ENCODE data around the gene MATN4.

Gene MATN4

GRCh38 chr20:45293041-45294002 lies 14.8 kb downstream of the MATN4 start:
- peak overlapping the region; percentile 39 for H3K9ac ChIP-seq
- H3K4me2 ChIP-seq = peak overlapping the region; percentile 81
- peak overlapping the region; percentile 68 for H3K4me3 ChIP-seq
- H4K20me1 ChIP-seq = no peaks in the 10 kb centered on the region
- peaks cover 24% of the 10 kb centered on the region for H3K27me3 ChIP-seq
- H3K9me3 ChIP-seq = peaks cover 8% of the 10 kb centered on the region
- no peaks in the 10 kb centered on the region for H3K36me3 ChIP-seq
- H3K27ac ChIP-seq = peak overlapping the region; percentile 64
- no peak for TF ChIP-seq Cebpa-rat (IDR thresholded peaks at IDR 0.05)
- peaks cover 12% of the 10 kb centered on the region for H3K4me1 ChIP-seq

- Histone ChIP-seq H3K9ac (no peak overlapping the region), H3K27me3 (peaks cover 24% of the 10 kb centered on the region), H3K27ac (no peak overlapping the region), H3K4me3 (no peak overlapping the region), H3K4me2 (no peak overlapping the region), H3K4me1 (peaks cover 12% of the 10 kb centered on the region), H3K36me3 (no peaks in the 10 kb centered on the region), H4K20me1 (no peaks in the 10 kb centered on the region), H3K9me3 (peaks cover 8% of the 10 kb centered on the region)
- TF ChIP-seq Cebpa-rat (IDR thresholded peaks at IDR 0.05) = no peak
These were observed 15.8 kb downstream of the MATN4 start for GRCh38 chr20:45292343-45292742.

GRCh38 chr20:45291526-45291925 lies 16.6 kb downstream of the MATN4 start:
- Histone ChIP-seq H3K36me3 (no peaks in the 10 kb centered on the region), H3K4me1 (peaks cover 12% of the 10 kb centered on the region), H3K9ac (no peak overlapping the region), H3K9me3 (peaks cover 8% of the 10 kb centered on the region), H3K27ac (no peak overlapping the region), H4K20me1 (no peaks in the 10 kb centered on the region), H3K4me3 (no peak overlapping the region), H3K4me2 (no peak overlapping the region), H3K27me3 (peaks cover 24% of the 10 kb centered on the region)
- no peak for TF ChIP-seq Cebpa-rat (IDR thresholded peaks at IDR 0.05)

- peaks cover 8% of the 10 kb centered on the region for H3K9me3 ChIP-seq
- no peak for TF ChIP-seq Cebpa-rat (IDR thresholded peaks at IDR 0.05)
- H3K4me3 ChIP-seq = no peak overlapping the region
- peaks cover 12% of the 10 kb centered on the region for H3K4me1 ChIP-seq
- H3K27me3 ChIP-seq = peaks cover 24% of the 10 kb centered on the region
- H3K27ac ChIP-seq = no peak overlapping the region
- H3K9ac ChIP-seq = no peak overlapping the region
- H3K36me3 ChIP-seq = no peaks in the 10 kb centered on the region
- H3K4me2 ChIP-seq = no peak overlapping the region
- no peaks in the 10 kb centered on the region for H4K20me1 ChIP-seq
These were observed 17.3 kb downstream of the MATN4 start for GRCh38 chr20:45290677-45291355.

GRCh38 chr20:45289942-45290676 lies 18.0 kb downstream of the MATN4 start:
- H3K4me3 ChIP-seq = no peak overlapping the region
- no peak overlapping the region for H3K27ac ChIP-seq
- peaks cover 12% of the 10 kb centered on the region for H3K4me1 ChIP-seq
- H3K9me3 ChIP-seq = peaks cover 7% of the 10 kb centered on the region
- peaks cover 24% of the 10 kb centered on the region for H3K27me3 ChIP-seq
- peak overlapping the region; percentile 30 for H3K4me2 ChIP-seq
- H3K36me3 ChIP-seq = no peaks in the 10 kb centered on the region
- TF ChIP-seq Cebpa-rat (IDR thresholded peaks at IDR 0.05) = no peak
- H3K9ac ChIP-seq = 0 out of 2 replicates have a peak overlapping the region, but pooled peaks have one; percentile 1
- no peaks in the 10 kb centered on the region for H4K20me1 ChIP-seq

- no peaks in the 10 kb centered on the region for H3K9me3 ChIP-seq
- H3K27ac ChIP-seq = no peak overlapping the region
- no peak for TF ChIP-seq Cebpa-rat (IDR thresholded peaks at IDR 0.05)
- no peak overlapping the region for H3K4me2 ChIP-seq
- no peaks in the 10 kb centered on the region for H3K36me3 ChIP-seq
- no peak overlapping the region for H3K4me3 ChIP-seq
- peaks cover 12% of the 10 kb centered on the region for H3K4me1 ChIP-seq
- no peak overlapping the region for H3K9ac ChIP-seq
- peaks cover 19% of the 10 kb centered on the region for H3K27me3 ChIP-seq
- no peaks in the 10 kb centered on the region for H4K20me1 ChIP-seq
These were observed 19.2 kb downstream of the MATN4 start for GRCh38 chr20:45288860-45289259.

GRCh38 chr20:45288376-45288775 lies 19.7 kb downstream of the MATN4 start:
- Histone ChIP-seq H3K9me3 (no peaks in the 10 kb centered on the region), H3K27ac (no peak overlapping the region), H3K4me3 (no peak overlapping the region), H3K27me3 (peaks cover 14% of the 10 kb centered on the region), H3K36me3 (no peaks in the 10 kb centered on the region), H3K4me2 (no peak overlapping the region), H4K20me1 (no peaks in the 10 kb centered on the region), H3K9ac (no peak overlapping the region), H3K4me1 (peaks cover 12% of the 10 kb centered on the region)
- no peak for TF ChIP-seq Cebpa-rat (IDR thresholded peaks at IDR 0.05)

GRCh38 chr20:45283551-45284057 lies 24.5 kb downstream of the MATN4 start:
- Histone ChIP-seq H4K20me1 (no peaks in the 10 kb centered on the region), H3K4me3 (no peak overlapping the region), H3K36me3 (no peaks in the 10 kb centered on the region), H3K9me3 (no peaks in the 10 kb centered on the region), H3K9ac (no peak overlapping the region), H3K27ac (no peak overlapping the region), H3K27me3 (no peaks in the 10 kb centered on the region), H3K4me2 (no peak overlapping the region), H3K4me1 (0 out of 2 replicates have a peak, but pooled peaks cover 4% of the 10 kb centered on the region)
- no peak for TF ChIP-seq Cebpa-rat (IDR thresholded peaks at IDR 0.05)

All from BLaER1 (cell line).